Activated naive CD8-positive, alpha-beta T cell (primary cell): Measurements from ENCODE around the gene KRTAP12-3.
"Not testable (repeated sequence)": the region's sequence is repeated elsewhere in the genome, so short reads cannot be mapped to it uniquely, and the experiment has no call there.

Source experiments
- H3K27ac Mint-ChIP-seq: one replicate; pipeline ENCODE4 v1.8.0; 2021; ENCODE audit warnings: mixed read lengths
- H3K27me3 Mint-ChIP-seq: one replicate; pipeline ENCODE4 v1.8.0; 2021; ENCODE audit warnings: mixed read lengths
- H3K36me3 Mint-ChIP-seq: one replicate; pipeline ENCODE4 v1.8.0; 2021; ENCODE audit warnings: mixed read lengths
- H3K4me1 Mint-ChIP-seq: one replicate; pipeline ENCODE4 v1.8.0; 2021; ENCODE audit warnings: low read depth, mixed read lengths
- H3K4me3 Mint-ChIP-seq: one replicate; pipeline ENCODE4 v1.8.0; 2021; ENCODE audit warnings: mild to moderate bottlenecking, mixed read lengths
- H3K9me3 Mint-ChIP-seq: one replicate; pipeline ENCODE4 v1.8.0; 2021; ENCODE audit warnings: low read depth, mixed read lengths

KRTAP12-3 gene

GRCh38 chr21:44696572-44696971, 38.8 kb downstream of the KRTAP12-3 start:
- H3K27me3 Mint-ChIP-seq = peaks cover 20% of the 10 kb centered on the region
- H3K4me1 Mint-ChIP-seq = peaks cover 23% of the 10 kb centered on the region
- peaks cover 3% of the 10 kb centered on the region for H3K36me3 Mint-ChIP-seq
- H3K4me3 Mint-ChIP-seq = no peak overlapping the region
- H3K27ac Mint-ChIP-seq = no peak overlapping the region
- H3K9me3 Mint-ChIP-seq = peaks cover 9% of the 10 kb centered on the region

DNA sequence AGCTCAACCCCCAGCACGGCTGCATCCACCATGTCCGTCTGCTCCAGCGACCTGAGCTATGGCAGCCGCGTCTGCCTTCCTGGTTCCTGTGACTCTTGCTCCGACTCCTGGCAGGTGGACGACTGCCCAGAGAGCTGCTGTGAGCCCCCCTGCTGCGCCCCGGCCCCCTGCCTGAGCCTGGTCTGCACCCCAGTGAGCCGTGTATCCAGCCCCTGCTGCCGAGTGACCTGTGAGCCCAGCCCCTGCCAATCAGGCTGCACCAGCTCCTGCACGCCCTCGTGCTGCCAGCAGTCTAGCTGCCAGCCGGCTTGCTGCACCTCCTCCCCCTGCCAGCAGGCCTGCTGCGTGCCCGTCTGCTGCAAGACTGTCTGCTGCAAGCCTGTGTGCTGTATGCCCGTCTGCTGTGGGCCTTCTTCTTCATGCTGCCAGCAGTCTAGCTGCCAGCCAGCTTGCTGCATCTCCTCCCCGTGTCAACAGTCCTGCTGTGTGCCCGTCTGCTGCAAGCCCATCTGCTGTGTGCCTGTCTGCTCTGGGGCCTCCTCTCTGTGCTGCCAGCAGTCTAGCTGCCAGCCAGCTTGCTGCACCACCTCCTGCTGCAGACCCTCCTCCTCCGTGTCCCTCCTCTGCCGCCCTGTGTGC, 39.6 kb downstream of the KRTAP12-3 start, which contains the start of gene KRTAP10-12:
TSS of gene KRTAP10-12 (plus strand) at position 1 of the 639 bp plus-strand sequence. CDS start at position 31, 30 bp downstream.
- not testable (repeated sequence) for H3K4me3 Mint-ChIP-seq, H3K27ac Mint-ChIP-seq
- H3K27me3 Mint-ChIP-seq = peaks cover 23% of the 10 kb centered on the region

GRCh38 chr21:44697811-44698734, 40.3 kb downstream of the KRTAP12-3 start:
- H3K27ac Mint-ChIP-seq = no peak overlapping the region
- no peak overlapping the region for H3K4me3 Mint-ChIP-seq
- H3K9me3 Mint-ChIP-seq = no peaks in the 10 kb centered on the region
- H3K4me1 Mint-ChIP-seq = peaks cover 17% of the 10 kb centered on the region
- H3K27me3 Mint-ChIP-seq = peaks cover 28% of the 10 kb centered on the region
- no peaks in the 10 kb centered on the region for H3K36me3 Mint-ChIP-seq

More for the DNA sequence above, 39.6 kb downstream of the KRTAP12-3 start, which contains the start of gene KRTAP10-12:
- H3K36me3 Mint-ChIP-seq, H3K9me3 Mint-ChIP-seq: not testable (repeated sequence)
- H3K4me1 Mint-ChIP-seq = peaks cover 20% of the 10 kb centered on the region

- H3K4me3 Mint-ChIP-seq = no peak overlapping the region
- peaks cover 34% of the 10 kb centered on the region for H3K27me3 Mint-ChIP-seq
- peak overlapping the region; percentile 16 for H3K27ac Mint-ChIP-seq
- H3K9me3 Mint-ChIP-seq = no peaks in the 10 kb centered on the region
- no peaks in the 10 kb centered on the region for H3K36me3 Mint-ChIP-seq
- H3K4me1 Mint-ChIP-seq = peaks cover 11% of the 10 kb centered on the region
Measured at GRCh38 chr21:44699502-44700001, 41.8 kb downstream of the KRTAP12-3 start.

DNA sequence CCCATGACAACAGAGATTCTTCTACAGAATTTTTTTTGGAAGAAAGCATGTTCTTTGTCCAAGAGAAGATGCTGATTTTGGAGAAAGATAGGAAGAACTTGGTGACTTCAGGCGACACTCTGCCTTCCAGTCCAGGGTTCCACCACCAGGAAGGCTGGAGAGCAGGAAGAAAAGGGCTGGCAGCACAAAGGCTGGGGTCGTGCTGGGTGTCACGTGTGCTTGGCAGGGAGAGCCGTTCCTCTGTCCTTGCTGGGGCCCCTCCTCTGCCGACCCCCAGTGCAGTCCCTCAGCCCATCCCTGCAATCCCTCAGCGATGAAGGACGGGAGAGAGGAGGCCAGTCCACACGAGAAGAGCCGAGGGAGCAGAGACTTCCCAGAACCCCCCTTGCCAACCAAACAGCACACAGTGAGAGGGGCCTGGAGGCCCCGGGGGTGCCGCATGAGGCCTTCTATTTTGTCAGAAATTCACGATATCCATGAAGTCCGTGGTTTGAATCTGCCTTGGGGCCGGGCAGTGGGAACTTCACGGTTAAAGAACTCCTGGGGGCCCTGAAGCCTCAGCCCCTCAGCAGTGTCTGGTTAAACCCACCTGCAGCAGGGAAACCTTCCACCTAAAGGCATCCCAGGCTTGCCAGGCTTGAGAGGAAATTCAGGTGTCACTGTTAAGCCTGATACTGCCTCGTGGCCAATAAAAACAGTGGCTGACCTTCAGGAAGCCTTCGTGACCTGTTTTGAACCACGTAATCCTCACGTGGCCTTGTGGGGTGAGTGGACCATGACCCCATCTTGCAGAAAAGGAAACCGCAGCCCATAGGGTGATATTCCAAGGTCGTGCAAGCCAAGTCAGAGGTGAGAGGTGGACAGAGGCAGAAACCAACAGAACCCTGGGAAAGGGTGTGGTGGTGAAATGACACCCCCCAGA, 42.6 kb downstream of the KRTAP12-3 start:
- H3K36me3 Mint-ChIP-seq = no peaks in the 10 kb centered on the region
- H3K4me1 Mint-ChIP-seq = peaks cover 10% of the 10 kb centered on the region
- no peaks in the 10 kb centered on the region for H3K9me3 Mint-ChIP-seq
- H3K27me3 Mint-ChIP-seq = peaks cover 41% of the 10 kb centered on the region
- H3K27ac Mint-ChIP-seq = peak overlapping the region; percentile 16
- H3K4me3 Mint-ChIP-seq = no peak overlapping the region

DNA sequence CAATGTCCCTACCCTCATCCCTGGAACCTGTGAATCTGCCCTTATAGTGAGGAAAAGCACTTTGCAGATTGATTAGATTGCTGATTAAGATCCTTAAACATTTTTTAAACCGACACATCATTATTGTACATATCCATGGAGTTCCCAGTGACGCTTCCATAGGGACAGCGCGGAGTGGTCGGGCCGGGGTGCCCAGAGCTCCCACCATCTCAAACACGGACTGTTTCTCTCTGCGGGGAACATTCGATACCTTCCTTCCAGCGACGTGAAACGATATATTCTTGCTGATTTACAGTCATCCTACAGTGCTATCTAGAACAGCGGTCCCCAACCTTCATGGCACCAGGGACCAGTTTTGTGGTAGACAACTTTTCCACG, 43.3 kb downstream of the KRTAP12-3 start:
- Mint-ChIP-seq H3K27me3 (peaks cover 45% of the 10 kb centered on the region), H3K4me1 (peaks cover 12% of the 10 kb centered on the region), H3K36me3 (no peaks in the 10 kb centered on the region), H3K27ac (no peak overlapping the region), H3K4me3 (no peak overlapping the region), H3K9me3 (no peaks in the 10 kb centered on the region)

- Mint-ChIP-seq H3K27ac (peak overlapping the region; percentile 41), H3K27me3 (peaks cover 48% of the 10 kb centered on the region), H3K36me3 (no peaks in the 10 kb centered on the region), H3K4me1 (peaks cover 15% of the 10 kb centered on the region), H3K4me3 (no peak overlapping the region), H3K9me3 (no peaks in the 10 kb centered on the region)
Measured at GRCh38 chr21:44701541-44701940, 43.8 kb downstream of the KRTAP12-3 start.

- no peak overlapping the region for H3K4me3 Mint-ChIP-seq
- H3K27ac Mint-ChIP-seq = no peak overlapping the region
- H3K4me1 Mint-ChIP-seq = peaks cover 16% of the 10 kb centered on the region
- peaks cover 48% of the 10 kb centered on the region for H3K27me3 Mint-ChIP-seq
- no peaks in the 10 kb centered on the region for H3K36me3 Mint-ChIP-seq
- H3K9me3 Mint-ChIP-seq = no peaks in the 10 kb centered on the region
Measured at GRCh38 chr21:44702111-44702972, 44.6 kb downstream of the KRTAP12-3 start.

- no peaks in the 10 kb centered on the region for H3K36me3 Mint-ChIP-seq
- no peak overlapping the region for H3K27ac Mint-ChIP-seq
- peaks cover 43% of the 10 kb centered on the region for H3K27me3 Mint-ChIP-seq
- H3K4me3 Mint-ChIP-seq = no peak overlapping the region
- H3K9me3 Mint-ChIP-seq = no peaks in the 10 kb centered on the region
- H3K4me1 Mint-ChIP-seq = peaks cover 15% of the 10 kb centered on the region
Measured at GRCh38 chr21:44702973-44703730, 45.4 kb downstream of the KRTAP12-3 start.

GRCh38 chr21:44703731-44704635, 46.3 kb downstream of the KRTAP12-3 start:
- Mint-ChIP-seq H3K27ac (no peak overlapping the region), H3K4me1 (peaks cover 18% of the 10 kb centered on the region), H3K9me3 (no peaks in the 10 kb centered on the region), H3K4me3 (no peak overlapping the region), H3K27me3 (peaks cover 44% of the 10 kb centered on the region), H3K36me3 (no peaks in the 10 kb centered on the region)

DNA sequence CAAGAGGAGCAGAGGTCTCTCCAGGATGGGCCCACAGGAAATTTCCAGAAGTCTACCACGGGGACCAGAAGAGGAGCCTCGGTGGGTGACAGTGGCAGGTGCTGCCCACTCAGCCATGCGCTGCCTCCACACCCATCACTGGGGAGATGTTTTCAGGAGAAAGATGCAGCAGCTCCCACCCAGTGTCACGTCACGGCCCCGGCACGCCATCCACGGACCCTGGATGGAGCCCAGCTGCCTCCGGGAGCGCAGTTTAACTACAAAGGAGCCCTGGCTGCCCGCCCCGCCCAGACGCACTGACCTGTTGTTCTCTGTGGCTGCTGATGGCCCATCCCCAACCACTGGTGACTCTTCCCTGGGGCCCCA, 46.9 kb downstream of the KRTAP12-3 start:
- Mint-ChIP-seq H3K27me3 (peaks cover 44% of the 10 kb centered on the region), H3K36me3 (no peaks in the 10 kb centered on the region), H3K4me1 (peaks cover 20% of the 10 kb centered on the region), H3K4me3 (no peak overlapping the region), H3K9me3 (no peaks in the 10 kb centered on the region), H3K27ac (no peak overlapping the region)

GRCh38 chr21:44706026-44706705, 48.4 kb downstream of the KRTAP12-3 start:
- Mint-ChIP-seq H3K4me1 (peaks cover 34% of the 10 kb centered on the region), H3K36me3 (no peaks in the 10 kb centered on the region), H3K27me3 (peaks cover 44% of the 10 kb centered on the region), H3K4me3 (no peak overlapping the region), H3K27ac (no peak overlapping the region), H3K9me3 (no peaks in the 10 kb centered on the region)
